Measurements from ENCODE around the gene BARX1.

DNA sequence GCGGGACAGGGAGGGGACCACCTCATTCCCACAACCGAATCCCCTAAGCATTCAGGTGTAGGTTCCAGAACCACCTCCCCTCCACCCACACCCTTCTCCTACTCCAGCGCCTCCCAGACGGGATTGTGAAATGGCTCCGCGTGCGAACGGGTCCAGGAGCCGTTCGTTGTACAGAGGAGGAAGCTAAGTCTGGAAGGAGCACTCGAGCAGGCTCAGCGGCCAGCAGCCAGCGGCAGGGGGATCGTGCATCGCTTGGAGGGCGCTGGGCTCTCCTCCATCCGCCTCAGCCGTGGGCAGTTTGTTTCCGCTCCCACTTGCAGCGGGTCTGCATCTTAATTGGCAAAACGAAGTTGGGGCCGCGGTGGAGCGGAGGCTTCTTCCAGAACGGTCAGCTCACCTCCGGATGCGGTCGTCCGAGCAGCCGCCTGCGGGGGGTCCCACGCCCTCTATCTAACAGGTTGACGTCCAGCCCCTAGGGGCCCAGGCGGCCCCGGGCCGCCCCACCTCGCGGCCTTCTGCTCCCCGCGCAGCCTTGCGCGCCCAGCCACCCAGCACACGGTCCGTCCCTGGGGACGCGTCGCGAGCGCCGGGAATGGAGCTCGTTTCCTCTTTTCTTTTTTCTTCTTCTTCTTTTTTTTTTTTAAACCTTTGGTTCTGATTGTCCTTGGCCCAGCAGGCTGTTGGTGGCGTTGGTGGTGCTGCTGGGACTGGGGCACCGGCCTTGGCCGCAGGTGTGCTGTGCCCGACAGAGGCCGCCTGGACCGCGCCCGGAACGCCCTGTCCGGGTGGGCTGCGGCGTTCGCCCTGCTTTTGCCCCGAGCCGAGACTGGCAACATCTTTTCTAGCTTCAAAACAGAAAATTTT, 3.9 kb upstream of the BARX1 start:
- no peak for TF ChIP-seq POLR2A (IDR thresholded peaks at IDR 0.05)
- peak in 1 of 3 donors; percentile 42 for TF ChIP-seq POLR2AphosphoS5 (IDR thresholded peaks at IDR 0.05)
